ENCODE results near the gene IRF3.

IRF3 gene

DNA sequence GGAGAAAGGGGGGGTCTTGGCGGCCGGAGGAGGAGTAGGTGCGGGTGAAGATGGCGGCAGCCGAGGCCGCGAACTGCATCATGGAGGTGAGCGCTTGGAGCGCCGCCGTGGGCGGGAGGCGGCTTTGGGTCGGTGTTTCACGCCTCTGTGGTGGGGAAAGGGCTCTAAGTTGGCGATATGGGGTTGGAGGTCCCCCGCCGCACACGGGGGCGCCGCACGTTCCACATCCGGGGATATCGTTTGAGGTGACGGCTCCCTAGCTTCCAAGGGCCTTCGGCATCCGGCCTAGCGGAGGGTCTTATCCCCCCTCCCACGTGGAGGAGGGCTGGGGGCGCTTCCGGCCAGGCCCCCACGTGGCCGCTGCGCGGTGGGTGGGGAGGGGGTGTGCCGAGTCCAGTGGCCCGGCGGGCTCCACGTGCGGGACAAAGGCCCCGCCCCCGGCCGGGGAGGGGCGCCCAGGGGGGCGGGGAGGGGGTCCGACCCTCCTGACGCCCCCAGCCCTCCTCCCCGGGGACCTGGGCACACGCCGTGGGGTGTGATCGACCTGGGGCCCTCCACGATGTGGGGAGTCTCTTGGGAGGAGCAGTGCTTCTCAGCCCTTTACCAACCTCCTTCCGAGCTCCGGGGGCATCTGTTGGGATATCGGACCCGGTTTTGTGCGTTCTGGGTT lies 11.7 kb upstream of the IRF3 start, which contains the start of gene PRMT1:
Gene PRMT1, plus strand, starts transcription at position 41 of the 670 bp plus-strand sequence. Its CDS starts 10 bp downstream, at position 51.
- H3K27me3 ChIP-seq (ENCODE audit: control insufficient read depth, low read length) = no peaks in the 10 kb centered on the region
- peaks cover 57% of the 10 kb centered on the region for H3K36me3 ChIP-seq (ENCODE audit: control insufficient read depth, low read length)
- no peaks in the 10 kb centered on the region for H3K9me2 ChIP-seq (replicated peaks; ENCODE audit: control insufficient read depth, low read length)
- no peaks in the 10 kb centered on the region for H3K9me3 ChIP-seq (ENCODE audit: control insufficient read depth, insufficient read depth, low read length)
- peak within 1 kb of the TSS; percentile 99 for H3K4me2 ChIP-seq (ENCODE audit: low read length)
- peak within 1 kb of the TSS; percentile 96 for H3K27ac ChIP-seq (ENCODE audit: low read depth, low read length)
- H4K20me1 ChIP-seq (ENCODE audit: control insufficient read depth, insufficient read depth, low read depth, low read length) = peaks cover 23% of the 10 kb centered on the region
- peaks cover 64% of the 10 kb centered on the region for H3K4me1 ChIP-seq (ENCODE audit: control insufficient read depth, low read length)
- H3K4me3 ChIP-seq (ENCODE audit: low read length) = peak within 1 kb of the TSS; percentile 95
- TF ChIP-seq, protein P1, sequence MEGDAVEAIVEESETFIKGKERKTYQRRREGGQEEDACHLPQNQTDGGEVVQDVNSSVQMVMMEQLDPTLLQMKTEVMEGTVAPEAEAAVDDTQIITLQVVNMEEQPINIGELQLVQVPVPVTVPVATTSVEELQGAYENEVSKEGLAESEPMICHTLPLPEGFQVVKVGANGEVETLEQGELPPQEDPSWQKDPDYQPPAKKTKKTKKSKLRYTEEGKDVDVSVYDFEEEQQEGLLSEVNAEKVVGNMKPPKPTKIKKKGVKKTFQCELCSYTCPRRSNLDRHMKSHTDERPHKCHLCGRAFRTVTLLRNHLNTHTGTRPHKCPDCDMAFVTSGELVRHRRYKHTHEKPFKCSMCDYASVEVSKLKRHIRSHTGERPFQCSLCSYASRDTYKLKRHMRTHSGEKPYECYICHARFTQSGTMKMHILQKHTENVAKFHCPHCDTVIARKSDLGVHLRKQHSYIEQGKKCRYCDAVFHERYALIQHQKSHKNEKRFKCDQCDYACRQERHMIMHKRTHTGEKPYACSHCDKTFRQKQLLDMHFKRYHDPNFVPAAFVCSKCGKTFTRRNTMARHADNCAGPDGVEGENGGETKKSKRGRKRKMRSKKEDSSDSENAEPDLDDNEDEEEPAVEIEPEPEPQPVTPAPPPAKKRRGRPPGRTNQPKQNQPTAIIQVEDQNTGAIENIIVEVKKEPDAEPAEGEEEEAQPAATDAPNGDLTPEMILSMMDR (IDR thresholded peaks at IDR 0.05; ENCODE audit: low read depth, low read length, poor library complexity, severe bottlenecking) = no peak
- TF ChIP-seq EZH2phosphoT487 (IDR thresholded peaks at IDR 0.05; ENCODE audit: borderline replicate concordance, low read length) = no peak
- H3F3A ChIP-seq (ENCODE audit: control insufficient read depth, insufficient read depth) = peaks cover 36% of the 10 kb centered on the region
- peaks cover 52% of the 10 kb centered on the region for H3K79me2 ChIP-seq (ENCODE audit: control insufficient read depth, low read length)

DNA sequence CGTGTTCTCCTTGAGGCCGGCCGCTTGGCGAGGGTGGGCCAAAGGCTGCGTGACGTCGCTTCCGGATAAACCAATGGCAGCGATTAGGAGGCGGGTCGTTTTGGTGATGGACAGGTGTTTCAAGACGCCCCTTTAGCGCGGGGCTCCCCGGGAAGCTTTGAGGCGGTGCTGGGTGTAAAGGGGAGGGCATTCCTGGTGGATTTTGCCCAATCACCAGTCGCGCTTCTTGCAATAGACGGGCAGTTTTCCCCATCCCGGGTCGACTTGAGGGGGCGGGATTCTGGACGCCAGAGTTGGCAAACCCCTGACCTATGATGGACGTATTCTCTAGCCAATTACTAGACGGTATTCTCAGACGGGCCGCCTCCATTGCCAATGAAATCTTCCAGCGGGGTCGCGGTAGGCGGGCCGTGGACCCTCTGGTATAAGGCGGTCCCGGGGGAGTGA lies 11.2 kb upstream of the IRF3 start:
- no peaks in the 10 kb centered on the region for H3K9me3 ChIP-seq (ENCODE audit: control insufficient read depth, insufficient read depth, low read length)
- H3K9me2 ChIP-seq (replicated peaks; ENCODE audit: control insufficient read depth, low read length) = no peaks in the 10 kb centered on the region
- H3K4me2 ChIP-seq (ENCODE audit: low read length) = peak overlapping the region; percentile 99
- no peak for TF ChIP-seq EZH2phosphoT487 (IDR thresholded peaks at IDR 0.05; ENCODE audit: borderline replicate concordance, low read length)
- TF ChIP-seq, protein P1 (IDR thresholded peaks at IDR 0.05; ENCODE audit: low read depth, low read length, poor library complexity, severe bottlenecking) = no peak
- H3K27me3 ChIP-seq (ENCODE audit: control insufficient read depth, low read length) = no peaks in the 10 kb centered on the region
- peaks cover 70% of the 10 kb centered on the region for H3K4me1 ChIP-seq (ENCODE audit: control insufficient read depth, low read length)
- peaks cover 21% of the 10 kb centered on the region for H4K20me1 ChIP-seq (ENCODE audit: control insufficient read depth, insufficient read depth, low read depth, low read length)
- peaks cover 46% of the 10 kb centered on the region for H3K79me2 ChIP-seq (ENCODE audit: control insufficient read depth, low read length)
- peak overlapping the region; percentile 95 for H3K4me3 ChIP-seq (ENCODE audit: low read length)
- peaks cover 53% of the 10 kb centered on the region for H3K36me3 ChIP-seq (ENCODE audit: control insufficient read depth, low read length)
- peak overlapping the region; percentile 96 for H3K27ac ChIP-seq (ENCODE audit: low read depth, low read length)
- H3F3A ChIP-seq (ENCODE audit: control insufficient read depth, insufficient read depth) = peaks cover 36% of the 10 kb centered on the region

DNA sequence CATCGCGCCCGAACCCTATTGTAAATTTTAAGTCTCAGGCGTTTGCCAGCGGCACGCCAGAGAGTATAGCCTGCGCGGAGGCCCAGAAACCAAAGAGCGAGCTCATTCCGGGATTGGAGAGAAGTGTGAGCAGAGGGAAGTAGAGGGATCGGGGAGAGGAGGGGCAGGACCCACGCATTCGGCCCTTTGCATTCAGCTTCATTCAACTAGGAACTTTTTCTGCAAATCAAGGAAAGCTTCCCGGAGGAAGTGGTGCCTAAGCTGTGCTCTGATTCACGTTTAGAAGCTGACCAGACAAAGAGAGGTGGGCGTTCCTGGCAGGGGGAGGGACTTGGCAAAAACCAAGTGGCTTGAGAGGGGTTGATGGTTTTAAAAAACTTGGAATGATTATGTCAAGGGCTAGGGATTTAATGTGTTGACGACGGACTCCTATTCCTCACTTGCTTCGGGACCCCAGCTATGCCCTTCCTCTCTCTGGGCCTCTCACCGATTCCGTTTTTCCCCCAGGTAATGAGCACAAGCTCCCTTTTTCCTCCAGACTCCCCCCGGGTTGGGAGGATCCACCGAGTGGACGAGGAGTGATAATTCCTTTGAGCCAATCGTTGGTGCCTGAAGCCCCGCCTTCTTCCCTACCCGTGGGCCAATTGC lies 10.6 kb upstream of the IRF3 start:
- Histone ChIP-seq H3K79me2 (ENCODE audit: control insufficient read depth, low read length) (peaks cover 43% of the 10 kb centered on the region), H3K9me3 (ENCODE audit: control insufficient read depth, insufficient read depth, low read length) (no peaks in the 10 kb centered on the region), H3K4me2 (ENCODE audit: low read length) (peak overlapping the region; percentile 91), H3K27ac (ENCODE audit: low read depth, low read length) (peak overlapping the region; percentile 96), H4K20me1 (ENCODE audit: control insufficient read depth, insufficient read depth, low read depth, low read length) (peaks cover 18% of the 10 kb centered on the region), H3K9me2 (replicated peaks; ENCODE audit: control insufficient read depth, low read length) (no peaks in the 10 kb centered on the region), H3K4me1 (ENCODE audit: control insufficient read depth, low read length) (peaks cover 74% of the 10 kb centered on the region), H3F3A (ENCODE audit: control insufficient read depth, insufficient read depth) (peaks cover 36% of the 10 kb centered on the region), H3K36me3 (ENCODE audit: control insufficient read depth, low read length) (peaks cover 54% of the 10 kb centered on the region), H3K4me3 (ENCODE audit: low read length) (peak overlapping the region; percentile 95), H3K27me3 (ENCODE audit: control insufficient read depth, low read length) (no peaks in the 10 kb centered on the region)
- TF ChIP-seq EZH2phosphoT487 (IDR thresholded peaks at IDR 0.05; ENCODE audit: borderline replicate concordance, low read length) = no peak
- TF ChIP-seq, protein P1 (IDR thresholded peaks at IDR 0.05; ENCODE audit: low read depth, low read length, poor library complexity, severe bottlenecking) = no peak

Data from DOHH2 (cell line).